ENCODE data around the gene SURF4.

The SURF4 gene

DNA sequence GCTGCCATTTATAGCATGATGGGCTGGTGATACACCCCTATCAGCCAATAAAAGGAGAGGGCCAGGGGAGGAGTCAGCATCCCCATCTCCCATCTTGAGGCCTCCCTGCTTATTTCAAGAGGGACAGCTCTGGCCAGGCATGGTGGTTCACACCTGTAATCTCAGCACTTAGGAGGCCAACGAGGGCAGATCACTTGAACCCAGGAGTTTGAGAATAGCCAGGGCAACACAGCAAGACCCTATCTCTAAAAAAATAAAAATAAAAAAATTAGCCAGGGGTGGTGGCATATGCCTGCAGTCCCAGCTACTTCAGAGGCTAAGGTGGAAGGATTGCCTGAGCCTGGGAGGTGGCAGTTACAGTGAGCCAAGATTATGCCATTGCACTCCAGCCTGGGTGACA lies 32.2 kb upstream of the SURF4 start:
- no peak for TF ChIP-seq EZH2 (IDR thresholded peaks at IDR 0.05; ENCODE audit: borderline replicate concordance, low read depth, low read length, severe bottlenecking)
- TF ChIP-seq, protein P1, sequence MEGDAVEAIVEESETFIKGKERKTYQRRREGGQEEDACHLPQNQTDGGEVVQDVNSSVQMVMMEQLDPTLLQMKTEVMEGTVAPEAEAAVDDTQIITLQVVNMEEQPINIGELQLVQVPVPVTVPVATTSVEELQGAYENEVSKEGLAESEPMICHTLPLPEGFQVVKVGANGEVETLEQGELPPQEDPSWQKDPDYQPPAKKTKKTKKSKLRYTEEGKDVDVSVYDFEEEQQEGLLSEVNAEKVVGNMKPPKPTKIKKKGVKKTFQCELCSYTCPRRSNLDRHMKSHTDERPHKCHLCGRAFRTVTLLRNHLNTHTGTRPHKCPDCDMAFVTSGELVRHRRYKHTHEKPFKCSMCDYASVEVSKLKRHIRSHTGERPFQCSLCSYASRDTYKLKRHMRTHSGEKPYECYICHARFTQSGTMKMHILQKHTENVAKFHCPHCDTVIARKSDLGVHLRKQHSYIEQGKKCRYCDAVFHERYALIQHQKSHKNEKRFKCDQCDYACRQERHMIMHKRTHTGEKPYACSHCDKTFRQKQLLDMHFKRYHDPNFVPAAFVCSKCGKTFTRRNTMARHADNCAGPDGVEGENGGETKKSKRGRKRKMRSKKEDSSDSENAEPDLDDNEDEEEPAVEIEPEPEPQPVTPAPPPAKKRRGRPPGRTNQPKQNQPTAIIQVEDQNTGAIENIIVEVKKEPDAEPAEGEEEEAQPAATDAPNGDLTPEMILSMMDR (IDR thresholded peaks at IDR 0.05; ENCODE audit: borderline replicate concordance, extremely low read depth, low read length, poor library complexity, severe bottlenecking) = no peak
- H3K36me3 ChIP-seq (ENCODE audit: insufficient read depth, low read length) = peaks cover 71% of the 10 kb centered on the region
- no peaks in the 10 kb centered on the region; the same call in 1 of the 2 replicates for H3K79me2 ChIP-seq (ENCODE audit: insufficient read depth, low read length)
- no peak overlapping the region for H3K27ac ChIP-seq (ENCODE audit: low read length)
- DNase-seq (no peak), ATAC-seq (ENCODE audit: insufficient read depth, low read depth) (no peak)
- H3K27me3 ChIP-seq (ENCODE audit: insufficient read depth, low read length, poor library complexity) = no peaks in the 10 kb centered on the region
- H4K20me1 ChIP-seq (ENCODE audit: insufficient read depth, low read length) = peaks cover 21% of the 10 kb centered on the region
- H2AFZ ChIP-seq (ENCODE audit: low read depth, low read length) = no peak overlapping the region
- H3K4me3 ChIP-seq (ENCODE audit: low read depth in 1 of 2, low read length in 2 of 2) = no peak overlapping the region
- H3K4me2 ChIP-seq (ENCODE audit: insufficient read depth, low read length) = no peak overlapping the region
- H3K4me1 ChIP-seq (ENCODE audit: insufficient read depth, low read length) = no peaks in the 10 kb centered on the region
- H3K9me3 ChIP-seq (ENCODE audit: insufficient read depth, low read length, severe bottlenecking) = no peaks in the 10 kb centered on the region
- no peak overlapping the region for H3K9ac ChIP-seq (ENCODE audit: low read depth, low read length)

DNA sequence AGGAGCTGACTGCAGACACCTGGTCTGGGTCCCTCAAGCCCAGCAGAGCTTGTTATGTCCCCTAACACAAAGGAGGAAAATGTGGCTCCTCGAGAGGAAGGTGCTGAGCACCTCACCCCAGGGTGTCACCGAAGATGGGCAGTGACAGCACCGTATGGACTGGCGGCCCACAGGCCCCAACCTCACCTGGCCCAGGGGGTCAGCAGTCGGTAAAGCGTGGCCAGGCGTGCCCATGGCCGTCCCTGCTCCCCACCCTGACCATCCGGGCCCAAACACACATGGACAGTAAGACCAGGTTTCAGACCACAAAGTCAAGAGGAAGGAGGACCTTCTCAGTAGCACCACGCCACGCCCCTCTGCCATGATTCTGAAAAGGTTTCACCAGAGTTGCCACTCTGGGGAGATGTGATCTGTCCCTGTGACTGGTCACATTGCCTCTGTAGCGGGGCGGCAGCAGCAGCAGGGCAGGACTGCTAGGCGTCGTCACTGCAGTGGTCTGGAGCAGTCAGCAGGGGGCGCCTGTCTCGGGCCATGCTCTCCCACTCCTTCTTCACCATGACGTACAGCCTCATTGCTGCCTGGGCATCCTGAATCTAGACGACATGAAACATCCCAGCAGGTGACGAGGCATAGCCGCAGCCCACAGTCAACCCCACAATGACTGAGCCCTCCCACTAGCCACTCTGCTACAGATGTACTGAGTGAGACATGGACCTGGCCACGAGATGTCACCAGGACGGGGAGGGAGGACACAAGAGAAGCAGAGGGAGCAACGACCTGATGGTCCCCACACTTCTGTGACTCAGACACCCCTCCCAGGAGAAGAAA lies 30.8 kb upstream of the SURF4 start:
- no peaks in the 10 kb centered on the region for H3K27me3 ChIP-seq (ENCODE audit: insufficient read depth, low read length, poor library complexity)
- H2AFZ ChIP-seq (ENCODE audit: low read depth, low read length) = no peak overlapping the region
- no peaks in the 10 kb centered on the region for H3K4me1 ChIP-seq (ENCODE audit: insufficient read depth, low read length)
- H3K36me3 ChIP-seq (ENCODE audit: insufficient read depth, low read length) = peaks cover 59% of the 10 kb centered on the region
- H3K4me3 ChIP-seq (ENCODE audit: low read depth in 1 of 2, low read length in 2 of 2) = no peak overlapping the region
- no peak for TF ChIP-seq EZH2 (IDR thresholded peaks at IDR 0.05; ENCODE audit: borderline replicate concordance, low read depth, low read length, severe bottlenecking)
- TF ChIP-seq, protein P1 (IDR thresholded peaks at IDR 0.05; ENCODE audit: borderline replicate concordance, extremely low read depth, low read length, poor library complexity, severe bottlenecking) = peak; percentile 85
- peaks cover 15% of the 10 kb centered on the region for H4K20me1 ChIP-seq (ENCODE audit: insufficient read depth, low read length)
- no peaks in the 10 kb centered on the region for H3K79me2 ChIP-seq (ENCODE audit: insufficient read depth, low read length)
- H3K9me3 ChIP-seq (ENCODE audit: insufficient read depth, low read length, severe bottlenecking) = no peaks in the 10 kb centered on the region
- no peak overlapping the region for H3K27ac ChIP-seq (ENCODE audit: low read length)
- H3K4me2 ChIP-seq (ENCODE audit: insufficient read depth, low read length) = no peak overlapping the region
- H3K9ac ChIP-seq (ENCODE audit: low read depth, low read length) = no peak overlapping the region
- peak; percentile 67 for DNase-seq
- peak; percentile 87 for ATAC-seq (ENCODE audit: insufficient read depth, low read depth)

DNA sequence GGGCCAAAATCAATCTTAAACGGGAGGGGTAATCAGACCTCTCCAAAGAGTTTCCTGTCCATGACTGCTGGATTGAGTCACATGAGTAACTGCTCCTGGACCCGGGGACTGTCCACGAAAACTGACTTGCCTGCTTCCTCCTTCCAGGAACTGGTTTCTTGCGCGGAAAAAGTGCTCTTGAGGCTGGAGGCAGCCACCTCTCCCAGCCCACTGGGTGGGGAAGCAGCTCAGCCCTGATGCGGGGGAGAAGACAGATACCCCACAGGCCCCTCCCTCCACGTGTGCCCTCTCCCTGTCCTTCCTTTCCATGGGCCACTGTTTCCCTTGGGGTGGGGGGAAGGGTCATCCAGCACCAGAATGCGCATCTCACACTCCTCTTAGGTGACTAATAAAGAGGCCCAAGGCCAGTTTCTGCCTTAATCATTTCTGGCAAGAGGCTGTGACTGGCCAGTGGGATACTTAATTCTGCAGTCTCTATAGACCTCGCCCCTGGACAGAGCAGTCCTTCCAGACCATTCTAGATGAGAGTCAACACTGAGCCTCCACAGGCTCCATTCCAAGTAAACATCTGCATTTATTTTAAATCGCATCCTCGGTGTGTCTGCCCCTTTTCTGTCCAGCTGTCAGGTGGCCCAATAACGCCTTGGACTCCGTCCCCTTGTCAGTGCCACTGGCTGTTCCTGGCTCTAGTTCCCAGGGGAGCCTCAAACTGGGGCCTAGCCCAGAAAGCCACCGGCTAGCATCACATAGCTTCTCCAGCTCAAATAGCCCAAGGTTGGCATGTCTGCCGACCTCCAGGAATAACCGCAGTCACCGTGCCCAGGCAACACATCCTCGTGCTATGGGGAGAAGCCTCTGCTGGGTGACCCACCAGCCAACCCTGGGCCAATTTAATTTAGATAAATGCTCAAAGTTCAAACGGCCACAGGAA lies 29.9 kb upstream of the SURF4 start:
- H3K36me3 ChIP-seq (ENCODE audit: insufficient read depth, low read length) = peaks cover 52% of the 10 kb centered on the region
- H3K79me2 ChIP-seq (ENCODE audit: insufficient read depth, low read length) = no peaks in the 10 kb centered on the region
- H3K9ac ChIP-seq (ENCODE audit: low read depth, low read length) = no peak overlapping the region
- DNase-seq (no peak), ATAC-seq (ENCODE audit: insufficient read depth, low read depth) (no peak)
- no peak overlapping the region for H3K4me3 ChIP-seq (ENCODE audit: low read depth in 1 of 2, low read length in 2 of 2)
- no peak for TF ChIP-seq EZH2 (IDR thresholded peaks at IDR 0.05; ENCODE audit: borderline replicate concordance, low read depth, low read length, severe bottlenecking)
- TF ChIP-seq, protein P1 (IDR thresholded peaks at IDR 0.05; ENCODE audit: borderline replicate concordance, extremely low read depth, low read length, poor library complexity, severe bottlenecking) = no peak
- H3K27me3 ChIP-seq (ENCODE audit: insufficient read depth, low read length, poor library complexity) = no peaks in the 10 kb centered on the region
- H2AFZ ChIP-seq (ENCODE audit: low read depth, low read length) = no peak overlapping the region
- no peak overlapping the region for H3K27ac ChIP-seq (ENCODE audit: low read length)
- H4K20me1 ChIP-seq (ENCODE audit: insufficient read depth, low read length) = peaks cover 15% of the 10 kb centered on the region
- H3K9me3 ChIP-seq (ENCODE audit: insufficient read depth, low read length, severe bottlenecking) = no peaks in the 10 kb centered on the region
- no peak overlapping the region for H3K4me2 ChIP-seq (ENCODE audit: insufficient read depth, low read length)
- H3K4me1 ChIP-seq (ENCODE audit: insufficient read depth, low read length) = no peaks in the 10 kb centered on the region
